ENCODE data around the gene WSCD1.

WSCD1 gene

GRCh38 chr17:6108987-6109386, 38.8 kb downstream of the WSCD1 start:
- DNase-seq: no peak

GRCh38 chr17:6109536-6109935, 39.4 kb downstream of the WSCD1 start:
- no peak for DNase-seq

GRCh38 chr17:6110088-6110487, 39.9 kb downstream of the WSCD1 start:
- DNase-seq: no peak

- DNase-seq: no peak
These were observed 40.4 kb downstream of the WSCD1 start for GRCh38 chr17:6110592-6110991.

DNA sequence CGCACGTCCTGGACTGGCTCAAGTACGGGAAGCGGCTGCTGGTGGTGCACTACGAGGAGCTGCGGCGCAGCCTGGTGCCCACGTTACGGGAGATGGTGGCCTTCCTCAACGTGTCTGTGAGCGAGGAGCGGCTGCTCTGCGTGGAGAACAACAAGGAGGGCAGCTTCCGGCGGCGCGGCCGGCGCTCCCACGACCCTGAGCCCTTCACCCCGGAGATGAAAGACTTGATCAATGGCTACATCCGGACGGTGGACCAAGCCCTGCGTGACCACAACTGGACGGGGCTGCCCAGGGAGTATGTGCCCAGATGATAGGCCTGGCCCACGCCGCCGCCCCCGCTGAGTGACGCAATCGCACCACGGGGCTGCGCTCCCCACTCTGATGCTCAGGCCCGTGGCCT, 50.2 kb downstream of the WSCD1 start:
- no peak for DNase-seq

DNA sequence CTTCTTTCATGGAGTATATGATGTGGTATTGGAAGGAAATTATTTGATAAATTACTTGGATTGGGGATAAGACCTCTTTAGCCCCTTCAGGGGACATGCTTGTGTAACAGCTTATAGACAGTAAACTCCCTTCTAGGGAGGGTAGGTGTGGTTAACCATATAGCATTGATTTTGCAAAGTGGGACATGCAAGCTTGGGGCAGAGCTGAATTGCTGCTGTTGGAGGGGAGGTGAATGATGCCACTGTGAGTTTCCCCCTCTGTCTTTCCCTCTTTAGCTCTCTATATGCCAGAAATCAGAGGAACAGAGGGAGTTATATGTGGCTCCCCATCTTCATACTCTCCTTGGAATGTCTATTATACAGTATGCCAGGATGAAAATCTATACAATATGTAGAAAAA, 54.7 kb downstream of the WSCD1 start:
- no peak for DNase-seq

DNA sequence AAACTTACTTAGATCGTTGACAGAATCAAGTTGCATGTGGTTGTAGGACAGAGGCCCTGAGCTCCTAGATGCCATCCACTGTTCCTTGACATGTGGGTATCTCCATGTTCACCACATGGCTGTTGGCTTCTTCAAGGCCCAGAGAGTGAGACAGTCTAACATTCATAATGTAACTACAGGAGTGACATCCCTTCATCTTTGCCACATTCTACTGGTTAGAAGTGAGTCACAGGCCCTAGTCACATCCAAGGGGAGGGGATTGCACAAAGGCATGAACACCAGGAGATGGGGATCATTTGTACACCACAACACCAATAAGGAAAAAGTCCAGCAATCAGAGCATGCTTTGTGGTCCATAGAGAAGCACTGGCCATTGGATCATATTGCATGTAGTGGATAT, 56.6 kb downstream of the WSCD1 start:
- DNase-seq: no peak

GRCh38 chr17:6134721-6135120, 64.5 kb downstream of the WSCD1 start:
- DNase-seq: no peak

DNA sequence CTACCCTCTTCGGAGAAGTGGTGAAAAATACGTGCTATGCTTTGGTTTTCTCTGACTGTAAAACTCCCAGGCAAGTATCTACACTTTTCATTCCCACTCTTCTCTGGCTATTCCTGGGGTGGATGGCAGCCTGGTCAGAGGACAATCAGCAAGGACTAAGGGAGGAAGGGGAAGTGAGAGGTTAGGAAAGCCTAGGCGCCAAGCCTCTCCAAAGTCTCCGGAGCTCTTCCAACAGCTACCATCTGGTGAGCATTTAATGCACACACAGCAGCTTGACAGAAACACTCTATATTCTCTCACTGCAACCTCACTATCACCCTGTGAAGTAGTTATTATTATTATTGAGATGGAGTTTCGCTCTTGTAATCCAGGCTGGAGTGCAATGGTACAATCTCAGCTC, 65.1 kb downstream of the WSCD1 start:
- DNase-seq: no peak

- DNase-seq: no peak
These were observed 65.8 kb downstream of the WSCD1 start for GRCh38 chr17:6135996-6136395.

DNA sequence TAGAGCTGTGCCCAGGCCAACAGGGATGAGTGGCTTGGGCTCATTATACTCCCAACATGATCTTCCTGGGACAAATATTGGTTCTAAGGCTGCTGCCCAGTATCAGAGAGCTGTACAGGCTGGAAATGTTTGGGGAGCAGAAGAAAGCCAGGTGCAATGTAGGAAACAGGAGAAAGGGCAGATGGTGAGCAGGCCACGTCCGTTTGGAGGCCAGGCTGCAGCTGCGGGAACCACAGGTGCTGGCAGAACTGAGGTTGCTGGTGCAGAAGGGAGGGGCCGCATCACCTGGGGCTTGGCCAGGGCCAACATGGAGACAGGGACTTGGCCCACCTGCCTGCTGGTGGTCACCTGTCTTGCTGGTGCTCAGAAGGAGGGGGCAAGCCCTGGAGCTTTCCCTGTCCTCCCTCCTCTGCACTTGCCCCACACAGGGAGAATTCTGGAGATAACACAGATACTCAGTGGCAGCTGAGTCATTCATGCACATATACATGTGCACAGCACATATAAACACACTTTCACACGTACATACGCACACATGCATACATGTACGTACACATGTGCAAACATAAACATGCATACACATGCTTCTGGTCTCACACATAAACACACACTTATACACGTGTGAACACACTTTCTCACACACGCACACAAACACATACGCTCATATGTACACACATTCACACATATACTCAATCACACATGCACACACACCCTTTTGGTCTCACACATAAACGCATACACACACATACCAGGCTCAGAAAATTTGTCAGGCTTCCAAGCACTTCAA, 67.7 kb downstream of the WSCD1 start:
- no peak for DNase-seq

- DNase-seq: no peak
These were observed 68.7 kb downstream of the WSCD1 start for GRCh38 chr17:6138761-6139446.

- no peak for DNase-seq
These were observed 69.3 kb downstream of the WSCD1 start for GRCh38 chr17:6139447-6139832.

GRCh38 chr17:6140188-6140587, 70.0 kb downstream of the WSCD1 start:
- DNase-seq: no peak

- no peak for DNase-seq
These were observed 70.7 kb downstream of the WSCD1 start for GRCh38 chr17:6140728-6141330.

DNA sequence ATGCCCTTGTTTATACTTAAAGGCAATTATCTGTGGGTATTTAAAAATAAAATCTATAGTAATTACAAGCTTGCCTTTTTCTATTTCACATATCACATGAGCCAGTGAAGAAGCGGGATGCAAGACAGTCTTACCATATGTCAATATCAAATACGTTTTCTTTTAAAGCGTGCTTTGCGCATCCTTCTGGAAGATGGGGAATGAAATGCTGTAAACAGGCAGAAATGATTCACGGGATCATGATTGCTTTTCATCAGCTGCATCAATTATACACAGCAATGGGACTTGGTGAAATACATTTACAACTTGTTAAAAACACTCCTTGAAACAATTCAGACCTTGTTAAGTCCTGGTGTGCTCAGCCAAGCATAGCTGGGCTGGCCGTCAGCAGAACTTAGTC, 72.5 kb downstream of the WSCD1 start:
- no peak for DNase-seq

DNA sequence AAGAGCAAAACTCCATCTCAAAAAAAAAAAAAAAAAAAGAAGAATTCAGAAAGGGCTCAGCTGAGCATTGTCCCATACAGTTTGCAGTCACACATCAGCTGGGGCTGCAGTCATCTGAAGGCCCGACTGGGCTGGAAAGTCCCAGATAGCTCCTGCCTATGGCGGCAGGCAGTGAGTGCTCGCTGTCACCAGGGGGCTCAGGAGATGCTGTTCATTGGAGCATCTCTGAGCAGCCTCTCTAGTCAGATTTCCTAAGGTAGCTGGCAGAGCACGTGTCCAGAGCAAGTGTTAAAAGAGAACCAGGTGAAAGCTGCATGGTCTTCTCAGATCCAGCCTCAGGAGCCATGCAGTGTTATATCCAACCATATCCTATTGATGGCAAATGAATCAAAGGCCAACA, 75.8 kb downstream of the WSCD1 start:
- no peak for DNase-seq

- no peak for DNase-seq
These were observed 76.9 kb downstream of the WSCD1 start for GRCh38 chr17:6147042-6147441.

GRCh38 chr17:6153375-6153774, 83.2 kb downstream of the WSCD1 start:
- DNase-seq: no peak

- no peak for DNase-seq
These were observed 87.5 kb downstream of the WSCD1 start for GRCh38 chr17:6157716-6158115.

DNA sequence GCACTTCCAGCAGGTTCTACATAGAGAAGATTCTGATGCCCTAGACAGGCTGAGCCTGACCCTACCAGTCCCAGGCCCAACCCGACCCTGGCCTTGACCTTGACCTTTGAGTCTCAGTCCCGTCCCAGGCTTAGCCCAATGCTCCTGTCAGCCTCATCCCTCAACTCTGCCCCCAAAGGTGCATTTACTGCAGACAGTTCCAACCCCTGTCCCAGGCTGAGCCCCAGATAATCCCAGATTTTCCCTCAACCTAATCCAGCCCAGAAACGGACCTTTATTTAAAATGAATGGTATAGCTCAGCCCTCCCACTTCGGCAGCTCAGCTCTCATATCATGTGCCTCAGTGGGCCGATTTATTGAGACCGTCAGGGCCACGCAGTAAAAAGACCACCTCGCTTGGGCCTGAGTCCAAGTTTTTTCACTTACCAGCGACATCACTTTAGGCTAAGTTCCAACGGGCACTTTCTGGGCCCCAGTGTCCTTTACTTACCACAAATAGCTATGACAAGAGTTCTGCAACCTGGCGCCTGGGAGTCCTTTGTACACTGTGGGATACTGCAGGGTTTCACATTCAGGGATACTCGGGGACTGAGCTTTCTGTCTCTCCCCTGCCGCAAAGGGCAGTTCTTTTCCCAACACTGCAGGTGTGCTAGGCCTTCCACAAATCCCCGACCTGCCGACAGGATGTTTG, 89.5 kb downstream of the WSCD1 start:
- no peak for DNase-seq

- DNase-seq: no peak
These were observed 90.0 kb downstream of the WSCD1 start for GRCh38 chr17:6160232-6160555.

DNA sequence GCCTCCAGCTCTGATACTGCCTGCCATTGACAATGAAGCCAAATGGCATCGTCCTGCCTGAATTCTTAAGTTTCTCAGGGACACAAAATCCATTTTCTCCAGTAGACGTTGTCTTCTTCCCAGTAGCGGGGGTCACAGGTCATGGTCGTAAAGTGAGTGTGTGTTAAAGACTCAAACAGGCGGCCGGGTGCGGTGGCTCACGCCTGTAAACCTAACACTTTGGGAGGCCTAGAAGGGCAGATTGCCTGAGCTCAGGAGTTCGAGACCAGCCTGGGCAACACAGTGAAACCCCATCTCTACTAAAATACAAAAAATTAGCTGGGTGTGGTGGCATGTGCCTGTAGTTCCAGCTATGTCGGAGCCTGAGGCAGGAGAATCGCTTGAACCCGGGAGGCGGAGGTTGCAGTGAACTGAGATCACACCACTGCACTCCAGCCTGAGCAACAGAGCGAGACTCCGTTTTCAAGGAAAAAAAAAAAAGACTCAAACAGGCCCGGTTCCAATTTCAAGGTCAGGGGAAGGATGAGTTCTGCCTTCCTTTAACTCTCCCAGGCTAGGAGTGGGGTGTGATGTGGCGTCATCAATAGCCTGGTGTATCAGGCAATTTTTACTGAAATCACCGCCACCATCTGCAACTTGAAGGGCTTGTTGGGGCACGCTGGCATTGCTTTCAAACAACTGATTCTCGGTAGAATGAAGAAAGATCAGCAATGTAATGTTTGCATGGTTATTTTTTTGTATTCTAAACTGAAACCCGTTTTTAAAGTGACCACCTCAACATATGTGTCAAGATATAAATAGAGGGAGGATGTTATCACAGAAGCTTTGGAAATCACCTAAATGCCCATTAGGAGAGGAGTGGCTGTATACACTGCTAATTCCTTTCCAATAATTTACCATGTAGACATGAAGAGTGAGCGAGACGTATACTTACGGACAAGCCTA, 91.0 kb downstream of the WSCD1 start:
- DNase-seq: no peak
